GM23248 (cell line): Measurements from ENCODE around the gene TAGLN2.

Source experiments
- EZH2 ChIP-seq: fragments of 200-600 bp; sonication (generic); IDR thresholded peaks from 2 replicates; pipeline ENCODE4 v1.6.1; 2018; ENCODE audit warnings: antibody characterized with exemption, mild to moderate bottlenecking; ENCODE audit not compliant: insufficient read depth, poor library complexity, severe bottlenecking
- EZH2phosphoT487 ChIP-seq: fragments of 200-600 bp; sonication (generic); IDR thresholded peaks from 2 replicates; pipeline ENCODE4 v1.6.1; 2018; ENCODE audit warnings: antibody characterized with exemption, moderate library complexity, mild to moderate bottlenecking, low read depth; ENCODE audit not compliant: insufficient read depth

GRCh38 chr1:159970932-159971342 is 45.6 kb upstream of the TAGLN2 start:
- TF ChIP-seq EZH2 = no peak
- TF ChIP-seq EZH2phosphoT487 = no peak
